GM18868 (cell line): ENCODE results near the gene FUOM.
A peak's percentile ranks its signal among the peaks of the same experiment; 100 is the strongest.
"Not testable (repeated sequence)": the region's sequence is repeated elsewhere in the genome, so short reads cannot be mapped to it uniquely, and the experiment has no call there.

ENCODE experiments used
- ATAC-seq: cut with Tn5 transposase; IDR thresholded peaks from one replicate; pipeline ENCODE4 v1.9.1; 2021; ENCODE audit warnings: mild to moderate bottlenecking, moderate library complexity; ENCODE audit not compliant: unreplicated experiment

Gene FUOM

DNA sequence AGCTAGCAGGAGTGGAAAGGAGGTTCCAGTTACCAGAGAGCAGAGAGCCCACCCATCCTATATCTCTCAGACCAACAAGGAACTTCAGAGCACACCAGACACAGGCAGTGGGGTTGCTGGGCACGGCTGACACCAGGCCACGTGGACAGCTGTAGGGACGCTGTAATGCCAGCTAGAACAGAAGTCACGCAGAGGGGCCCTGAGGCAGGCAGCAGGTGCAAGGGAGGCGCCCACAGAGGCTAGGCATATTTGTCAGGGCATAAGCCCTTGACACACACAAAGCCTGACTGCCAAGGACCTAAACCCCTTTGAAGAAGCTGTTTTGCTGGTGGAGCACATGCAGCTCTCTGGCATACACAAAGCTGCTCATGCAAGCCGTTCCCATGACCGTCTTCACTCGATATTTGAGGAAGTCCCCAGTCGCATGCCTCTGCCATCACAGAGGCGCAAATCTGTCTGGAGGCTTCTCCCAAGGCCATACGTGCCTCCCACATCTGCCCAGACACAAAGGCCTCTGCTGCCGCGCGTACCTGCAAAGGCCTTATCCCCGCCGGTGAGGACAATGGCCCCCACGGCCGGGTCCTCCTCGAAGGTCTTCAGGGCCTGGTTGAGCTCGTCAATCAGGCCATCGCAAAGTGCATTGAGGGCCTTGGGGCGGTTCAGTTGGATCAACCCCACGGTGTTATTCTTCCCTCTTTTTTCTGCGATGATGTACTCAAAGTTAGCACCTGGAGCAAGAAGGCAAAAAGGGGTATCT is 12.4 kb upstream of the FUOM start:
- ATAC-seq: no peak

DNA sequence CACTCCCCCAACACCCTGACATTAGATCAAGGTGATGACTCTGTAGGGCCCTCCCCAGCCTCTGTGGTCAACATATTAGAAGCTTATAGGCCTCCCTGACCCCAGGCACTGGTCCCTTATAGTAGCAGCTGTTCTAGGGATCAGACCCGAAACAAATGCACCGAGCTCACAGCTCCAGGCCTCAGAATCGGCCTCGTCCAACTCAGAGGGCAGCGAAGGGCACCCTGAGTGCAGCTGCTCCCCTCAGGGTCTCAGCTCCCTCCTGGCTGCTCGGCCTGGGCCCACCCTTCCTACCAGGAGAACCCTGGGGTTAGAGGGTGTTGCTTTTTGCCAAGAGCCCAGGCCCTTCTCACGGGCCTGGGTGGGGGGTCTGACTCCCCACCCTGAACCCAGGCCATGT is 10.3 kb upstream of the FUOM start:
- ATAC-seq: no peak

DNA sequence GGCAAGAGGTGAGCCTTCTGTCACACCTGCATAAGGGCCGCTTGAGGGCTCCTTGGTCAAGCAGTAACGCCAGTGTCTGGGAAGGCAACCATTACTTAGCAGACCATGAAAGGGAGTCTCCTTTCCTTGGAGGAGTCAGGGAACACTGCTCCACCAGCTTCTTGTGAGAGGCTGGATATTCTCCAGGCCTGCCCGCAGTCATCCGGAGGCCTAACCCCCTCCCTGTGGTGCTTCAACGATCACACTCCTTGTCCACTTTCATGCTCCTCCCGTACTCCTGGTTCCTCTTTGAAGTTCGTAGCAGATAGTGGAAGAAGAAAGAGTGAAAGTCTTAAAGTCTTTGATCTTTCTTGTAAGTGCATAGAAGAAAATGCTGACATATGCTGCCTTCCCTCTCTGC is 9.6 kb upstream of the FUOM start:
- ATAC-seq: not testable (repeated sequence)

DNA sequence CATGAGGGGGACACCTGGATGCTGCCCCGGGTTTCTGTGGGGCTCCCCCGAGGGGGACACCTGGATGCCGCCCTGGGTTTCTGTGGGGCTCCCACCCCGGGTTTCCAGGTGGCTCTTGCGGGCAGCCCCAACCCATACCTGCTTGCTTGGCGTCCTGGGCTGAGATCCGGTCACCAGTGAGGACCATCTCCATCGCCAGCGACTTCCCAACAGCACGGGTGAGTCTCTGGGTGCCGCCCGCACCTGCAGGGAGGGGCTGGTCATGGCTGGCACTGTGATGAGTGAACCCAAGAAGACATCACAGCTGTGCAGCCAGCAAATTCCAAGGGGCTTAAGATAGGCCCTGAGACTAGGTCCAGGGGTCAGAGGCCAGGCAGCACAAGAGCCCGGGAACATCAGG is 8.9 kb upstream of the FUOM start:
- no peak for ATAC-seq

DNA sequence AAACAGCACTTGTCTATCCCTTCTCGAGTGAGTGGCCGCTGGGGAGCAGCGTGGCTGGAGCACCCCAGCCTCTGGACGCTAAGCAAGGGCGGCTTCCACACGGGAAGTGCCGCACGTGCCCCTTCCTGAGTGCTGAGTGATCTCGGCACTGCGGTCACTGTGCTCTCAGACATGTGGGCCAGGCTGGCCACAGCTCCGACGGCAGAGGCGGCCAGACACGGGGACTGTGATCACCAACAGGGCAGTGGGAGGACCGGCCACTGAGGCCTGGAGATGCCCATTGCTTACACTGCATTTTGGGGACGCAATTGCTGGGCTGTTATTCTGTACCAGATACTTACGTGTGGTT is 8.3 kb upstream of the FUOM start:
- ATAC-seq: no peak

DNA sequence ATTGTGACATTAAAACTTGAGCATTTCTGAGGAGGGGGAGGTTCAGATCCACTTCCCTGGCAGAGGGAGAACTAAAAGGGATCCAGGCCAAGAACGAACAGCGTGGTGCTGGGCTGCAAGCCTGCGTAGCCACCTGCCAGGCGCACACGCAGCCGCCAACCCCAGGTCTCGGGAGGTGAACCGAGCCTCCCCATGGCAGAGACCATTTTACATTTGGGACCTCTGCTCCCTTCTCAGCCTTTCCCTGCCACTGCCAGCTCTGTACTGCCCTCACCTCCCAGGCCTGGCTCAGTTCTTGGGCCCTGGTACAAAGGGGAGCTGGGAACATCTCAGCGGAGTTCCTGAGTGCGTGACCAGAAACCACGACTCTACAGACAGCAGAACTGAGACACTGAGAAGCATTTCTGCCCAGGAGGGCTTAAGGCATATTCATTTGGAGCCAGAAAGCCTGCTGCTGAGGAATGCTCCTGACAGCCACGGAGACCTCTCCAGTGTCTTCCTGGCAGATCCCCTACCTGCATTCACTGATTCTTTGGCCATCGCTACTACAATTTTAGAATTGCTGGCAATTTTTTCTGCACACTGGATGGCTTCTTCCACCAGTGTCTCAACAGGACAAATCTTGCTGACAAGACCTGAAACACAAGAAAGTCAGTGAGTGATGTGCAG is 7.8 kb upstream of the FUOM start:
- no peak for ATAC-seq

DNA sequence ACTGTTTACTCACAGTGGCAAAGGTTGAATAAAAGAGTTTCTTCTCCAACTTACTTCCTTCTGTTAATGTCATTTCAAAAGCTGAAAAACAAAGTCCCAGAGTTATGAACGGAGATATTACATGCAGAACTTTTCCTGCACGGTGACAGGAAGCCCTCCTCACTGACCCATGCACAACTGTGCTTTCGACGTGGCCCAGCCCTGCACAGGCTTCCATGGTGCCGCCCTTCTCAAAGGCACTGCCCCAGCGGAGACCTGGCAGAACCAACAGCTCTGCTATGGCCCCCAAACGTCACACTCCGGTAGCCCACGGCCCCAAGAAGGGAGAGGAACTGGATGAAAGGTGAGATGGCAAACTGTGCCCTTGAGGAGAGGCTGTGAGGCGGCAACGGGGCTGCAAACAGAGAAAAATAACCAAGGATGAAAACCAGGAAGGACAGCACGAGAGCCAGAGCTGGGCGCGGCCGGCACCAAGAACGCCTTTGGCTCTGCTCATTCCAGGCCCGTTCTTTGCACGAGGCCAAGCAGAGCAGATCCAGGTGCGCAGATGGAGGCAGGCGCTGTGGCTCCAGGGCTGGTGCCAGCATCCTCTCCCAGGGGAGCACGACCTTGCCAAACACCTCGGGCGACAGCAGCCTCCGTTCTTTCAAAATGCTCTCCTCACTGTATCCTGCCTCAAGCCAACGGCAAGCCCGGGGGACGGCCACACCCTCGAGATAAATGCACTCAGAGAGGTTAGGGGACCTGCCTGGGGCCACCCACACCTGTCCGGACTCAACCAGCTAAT is 7.0 kb upstream of the FUOM start:
- ATAC-seq: no peak

DNA sequence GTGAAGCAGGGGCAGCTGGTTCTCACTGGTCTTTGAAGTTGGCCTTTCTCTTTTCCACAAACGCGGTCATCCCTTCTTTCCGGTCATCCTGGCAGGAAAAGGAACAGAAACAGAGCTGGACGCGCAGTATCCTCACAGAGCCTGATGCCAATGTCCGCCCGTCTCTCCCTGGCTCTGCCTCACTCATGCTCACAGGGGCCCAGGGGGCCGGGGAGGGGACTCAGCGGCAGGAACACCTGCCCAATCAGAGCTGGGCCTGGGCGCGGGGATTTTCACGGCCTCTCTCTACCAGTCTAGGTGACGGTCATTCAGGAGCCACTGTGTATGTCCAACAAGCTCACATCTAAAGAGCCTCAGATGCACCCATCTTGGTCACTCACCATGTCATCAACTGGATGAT is 5.0 kb upstream of the FUOM start:
- ATAC-seq: no peak

DNA sequence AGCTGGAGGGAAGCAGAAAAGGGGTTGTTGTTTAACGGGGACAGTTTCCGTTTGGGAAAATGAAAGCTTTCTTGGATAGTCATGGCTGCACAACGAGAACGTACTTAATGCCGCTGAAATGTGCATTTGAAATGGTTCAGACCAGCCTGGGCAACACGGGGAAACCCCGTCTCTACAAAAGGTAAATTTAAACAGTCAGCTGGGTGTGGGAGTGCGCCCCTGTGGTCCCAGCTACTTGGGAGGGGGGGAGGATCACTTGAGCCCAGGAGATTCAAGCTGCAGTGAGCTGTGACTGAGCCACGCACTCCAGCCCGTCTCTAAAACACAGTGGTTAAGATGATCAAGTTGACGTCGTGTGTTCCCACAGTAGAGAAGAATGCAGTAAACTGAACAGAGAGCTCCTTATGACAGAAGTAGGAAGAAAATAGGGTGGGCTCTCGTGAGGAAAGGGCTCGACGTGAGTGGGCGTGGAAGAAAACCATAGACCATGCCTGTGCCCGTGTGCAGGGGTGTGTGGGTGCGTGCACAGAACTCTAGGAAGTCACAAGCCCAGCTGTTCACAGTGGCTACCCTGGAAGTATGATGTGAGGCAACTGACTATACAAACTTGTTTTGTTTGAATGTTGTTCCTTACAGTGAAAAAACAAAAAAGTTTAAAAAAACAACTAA is 4.1 kb upstream of the FUOM start:
- peak; percentile 33 for ATAC-seq

DNA sequence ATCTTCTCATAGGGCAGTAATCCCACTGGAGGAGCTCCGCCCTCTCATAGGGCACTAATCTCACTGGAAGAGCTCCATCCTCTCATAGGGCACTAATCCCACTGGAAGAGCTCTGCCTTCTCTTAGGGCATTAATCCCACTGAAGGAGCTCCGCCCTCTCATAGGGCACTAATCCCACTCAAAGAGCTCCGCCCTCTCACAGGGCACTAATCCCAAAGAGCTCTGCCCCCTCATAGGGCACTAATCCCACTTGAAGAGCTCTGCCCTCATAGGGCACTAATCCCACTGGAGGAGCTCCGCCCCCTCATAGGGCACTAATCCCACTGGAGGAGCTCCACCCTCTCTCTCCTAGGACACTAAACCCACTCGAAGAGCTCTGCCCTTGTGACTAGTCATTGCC is 3.4 kb upstream of the FUOM start:
- no peak for ATAC-seq

DNA sequence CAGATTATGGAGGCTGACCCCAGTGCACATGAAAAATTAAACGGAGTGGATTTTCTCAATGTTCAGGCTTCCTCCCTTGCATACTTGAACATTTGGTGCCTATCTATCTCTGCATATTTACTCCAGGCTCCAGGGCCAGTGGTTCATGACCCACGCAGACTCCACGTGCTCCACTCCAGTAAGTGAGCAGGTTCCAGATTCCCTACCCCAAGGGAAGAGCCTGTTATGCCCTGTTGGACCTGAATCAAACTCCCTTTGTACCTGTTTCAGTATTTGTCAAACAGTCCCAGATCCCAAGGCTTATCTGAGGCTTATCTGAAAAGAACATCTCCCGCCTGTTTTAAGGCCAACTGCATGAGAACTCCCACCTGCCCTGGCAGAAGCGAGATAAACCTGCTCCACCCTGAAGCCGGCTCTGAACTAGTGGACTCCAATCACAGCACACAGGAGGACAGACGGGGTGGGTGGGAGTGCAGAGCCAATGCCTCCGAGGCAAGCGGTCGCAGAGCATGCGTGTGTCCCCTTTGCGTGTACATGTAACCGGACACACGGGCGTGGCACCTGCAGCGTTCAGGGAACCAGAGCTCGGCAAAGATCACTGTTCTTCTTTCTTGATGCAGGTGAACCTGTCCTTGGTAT is 2.3 kb upstream of the FUOM start:
- ATAC-seq: no peak

DNA sequence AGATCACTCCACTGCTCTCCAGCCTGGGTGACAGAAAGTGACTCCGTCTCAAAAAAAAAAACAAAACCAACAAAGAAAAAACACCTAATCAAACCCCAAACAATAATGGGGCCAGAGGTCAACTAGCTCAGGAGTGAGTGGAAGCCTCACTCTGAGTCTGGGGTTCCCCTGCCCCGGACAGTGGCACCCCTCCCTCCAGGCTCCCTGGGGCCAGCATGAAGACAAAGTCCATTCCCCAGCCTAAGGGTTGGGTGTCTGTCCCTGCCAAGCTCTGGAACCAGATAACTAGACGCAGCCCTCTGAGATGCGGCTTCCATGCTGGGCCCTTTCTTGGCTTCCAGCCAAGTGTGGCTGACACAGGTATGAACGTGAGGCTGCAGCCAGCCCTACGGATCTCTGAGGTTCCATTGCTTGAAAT is 1.7 kb upstream of the FUOM start:
- no peak for ATAC-seq

DNA sequence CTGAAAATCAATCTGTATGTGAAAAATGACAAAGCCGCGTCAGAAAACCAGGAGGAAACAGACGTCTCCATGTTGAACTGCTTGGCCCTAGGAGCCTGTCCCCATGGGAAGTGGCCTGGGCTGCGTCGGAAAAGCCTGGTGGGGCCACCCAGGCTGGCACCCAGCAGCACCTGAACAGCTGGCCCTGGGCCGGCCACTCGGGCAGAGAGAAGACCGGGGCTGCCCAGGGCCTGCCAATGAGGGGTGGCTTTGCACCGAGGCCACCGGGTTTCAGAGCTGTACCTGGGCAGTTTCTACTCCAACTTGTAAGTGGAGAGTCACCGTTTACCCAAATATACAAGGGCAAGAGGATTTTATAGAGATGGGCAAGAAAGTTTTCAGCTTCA is 1.1 kb upstream of the FUOM start:
- ATAC-seq: no peak

DNA sequence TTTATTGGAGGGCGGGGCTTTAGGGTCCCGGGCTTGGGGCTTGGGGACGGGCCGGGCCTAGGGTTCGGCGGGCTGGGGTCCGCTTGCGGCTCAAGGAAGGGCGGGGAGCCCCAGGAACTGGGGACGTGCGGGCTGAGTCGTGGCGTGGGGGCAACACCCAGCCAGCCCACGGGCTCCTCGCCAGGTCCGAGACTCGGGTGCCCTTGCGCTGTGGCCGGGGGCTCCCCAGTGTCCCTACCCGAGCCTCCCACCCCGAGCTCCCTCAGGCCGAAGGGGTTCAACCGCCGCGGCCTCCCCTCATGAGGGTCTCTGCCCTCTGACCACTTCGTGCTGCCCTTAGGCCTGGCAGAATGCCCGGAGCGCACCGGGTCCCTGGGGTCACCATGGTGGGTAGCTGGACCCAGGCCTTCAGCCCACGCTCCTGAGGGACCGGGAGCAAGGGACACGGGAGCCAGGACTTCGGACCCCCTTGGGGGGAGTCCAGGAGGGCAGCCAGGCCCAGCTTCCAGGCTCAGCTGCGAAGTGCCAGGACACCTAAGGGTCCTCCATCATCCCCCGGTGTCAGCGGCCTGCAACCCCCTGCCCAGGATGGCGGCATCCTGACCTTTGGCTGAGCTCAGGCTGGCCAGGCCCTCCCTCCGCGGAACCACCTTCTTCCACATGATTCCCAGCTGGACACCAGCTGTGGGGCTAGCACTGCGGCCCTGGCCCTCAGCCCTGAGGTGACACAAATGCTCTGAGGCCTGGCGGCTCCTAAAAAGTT is 524 bp upstream of the FUOM start:
- ATAC-seq: no peak

DNA sequence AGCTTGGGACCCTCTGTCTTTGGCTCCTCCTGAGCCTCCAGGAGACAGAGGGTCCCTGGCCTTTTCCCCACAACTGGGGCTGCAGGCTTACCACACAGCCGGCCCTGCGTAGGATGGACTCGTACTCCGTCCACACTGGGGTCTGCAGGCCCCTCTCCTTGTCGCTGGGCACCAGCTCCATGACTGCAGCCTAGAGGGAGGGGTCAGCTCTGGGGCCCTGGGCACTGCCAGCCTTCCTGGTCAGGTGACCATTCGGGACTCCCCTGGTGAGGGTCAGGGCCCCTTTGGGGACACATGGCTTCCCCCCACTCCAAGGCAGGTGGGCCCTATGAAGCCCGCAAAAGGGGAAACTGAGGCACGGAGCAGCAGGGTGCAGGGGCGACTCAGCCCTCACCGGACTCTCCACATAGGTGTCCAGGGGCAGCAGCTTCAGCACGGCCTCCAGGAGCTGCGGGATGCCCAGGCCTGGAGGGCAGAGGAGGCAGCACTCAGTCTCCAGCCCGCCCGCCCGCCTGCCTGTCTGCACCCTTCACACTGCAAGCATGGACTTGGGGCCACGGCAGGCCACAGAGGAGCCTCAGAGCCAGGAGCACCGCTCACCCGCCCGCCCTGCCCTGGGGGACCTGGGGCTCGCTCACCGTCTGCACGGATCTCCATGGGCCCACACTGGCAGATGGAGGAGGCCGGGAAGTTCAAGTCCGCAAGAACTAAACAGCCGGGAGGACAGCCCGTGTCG is 1.1 kb downstream of the FUOM start:
- no peak for ATAC-seq

DNA sequence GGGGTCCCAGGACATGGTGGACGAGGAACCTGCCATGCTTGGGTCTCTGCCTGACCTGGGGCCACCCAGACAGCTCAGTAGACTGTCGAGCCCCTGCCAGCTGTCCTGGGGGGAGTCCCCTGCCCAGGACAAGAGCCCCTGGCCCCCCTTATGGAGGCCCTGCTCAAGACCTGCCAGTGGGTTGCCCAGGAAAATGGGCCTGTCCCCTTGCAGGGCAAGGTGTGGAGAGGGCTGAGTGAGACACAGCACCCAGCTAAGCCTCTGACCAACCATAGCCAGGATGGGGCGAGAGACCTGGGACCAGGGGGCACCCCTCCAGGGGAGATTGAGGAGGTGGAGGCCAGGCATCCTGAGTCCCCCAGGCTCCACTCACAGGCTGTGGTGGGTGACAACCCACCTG is 1.8 kb downstream of the FUOM start:
- no peak for ATAC-seq

DNA sequence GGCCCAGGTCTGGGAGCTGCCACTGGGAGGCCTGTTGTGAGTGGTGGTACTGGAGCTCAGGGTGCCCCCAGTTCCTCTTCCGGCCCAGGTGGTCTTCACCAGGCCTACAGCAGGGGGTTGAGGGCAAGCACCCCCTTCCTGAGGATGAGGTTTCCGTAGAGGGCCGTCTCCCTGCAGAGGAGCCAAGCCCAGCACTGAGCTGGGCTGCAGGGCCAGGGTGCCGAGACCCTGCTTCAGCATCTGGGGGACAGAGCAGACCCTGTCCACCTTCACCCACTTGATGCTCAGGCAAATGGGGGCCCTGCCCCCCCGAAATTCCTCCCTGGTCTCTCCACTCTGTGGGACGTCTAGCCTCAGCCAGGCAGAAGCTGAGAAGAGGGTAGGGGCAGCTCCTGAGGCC is 2.6 kb downstream of the FUOM start:
- no peak for ATAC-seq

DNA sequence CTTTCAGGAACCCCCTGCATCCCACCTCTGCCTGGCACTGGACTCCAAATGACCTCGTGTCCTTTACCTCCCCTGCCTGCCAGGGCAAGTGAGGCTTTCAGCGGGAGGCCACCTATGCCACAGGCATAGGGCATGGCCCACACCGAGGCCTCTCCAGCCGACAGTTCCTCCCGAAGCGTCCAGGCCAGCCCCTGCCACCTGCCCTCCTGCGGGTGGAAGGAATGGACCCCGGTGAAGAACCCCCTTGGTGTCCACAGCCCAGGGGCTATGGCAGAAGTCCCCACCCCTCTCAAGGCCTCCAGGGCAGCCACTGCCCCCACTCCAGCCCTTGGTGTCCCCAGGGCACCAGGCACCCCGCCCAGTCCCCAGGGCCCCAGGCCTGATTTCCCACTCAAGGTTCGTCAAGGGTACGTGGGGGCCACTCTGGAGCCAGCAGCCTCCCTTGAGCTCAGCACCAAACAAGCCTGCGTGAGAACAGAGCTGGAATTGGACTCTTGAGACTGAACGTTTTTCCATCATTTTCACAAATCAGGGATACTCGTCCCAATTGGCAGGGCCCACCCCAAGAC is 3.1 kb downstream of the FUOM start:
- no peak for ATAC-seq

DNA sequence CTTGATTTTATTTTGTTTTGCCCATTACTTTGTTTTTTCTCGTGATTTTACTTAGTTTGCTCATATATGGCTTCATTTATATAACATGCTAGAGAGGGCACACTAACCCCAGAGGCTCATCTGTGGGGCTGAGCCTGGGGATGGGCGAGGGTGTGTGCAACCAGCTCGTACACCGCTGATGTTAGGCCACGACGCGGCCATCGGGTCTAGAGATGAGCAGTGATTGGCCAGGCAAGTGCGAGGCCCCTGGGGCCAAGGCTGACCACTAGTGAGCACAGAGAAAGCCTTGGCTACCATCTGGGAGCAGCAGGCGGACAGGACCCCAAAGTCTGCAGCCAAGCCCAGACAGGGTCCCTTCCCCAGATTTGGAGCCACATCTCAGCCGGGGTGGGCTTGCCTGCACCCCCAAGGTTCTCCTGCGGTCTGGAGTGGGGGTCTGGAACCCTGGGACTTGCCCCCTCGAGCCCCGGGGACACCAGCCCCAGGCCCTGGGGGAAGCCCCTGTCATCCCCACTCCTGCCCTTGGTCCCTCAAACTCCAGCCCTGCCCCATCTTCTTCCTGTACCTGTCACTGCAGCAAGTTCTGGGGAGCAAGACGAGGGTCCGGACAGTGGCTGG is 3.7 kb downstream of the FUOM start:
- no peak for ATAC-seq
